HG03565 (cell line): ENCODE measurements around the gene TMCO1.
"Not testable (repeated sequence)": the region's sequence is repeated elsewhere in the genome, so short reads cannot be mapped to it uniquely, and the experiment has no call there.

Experiments
- ATAC-seq: cut with Tn5 transposase; IDR thresholded peaks from one replicate; pipeline ENCODE4 v1.9.1; 2021; ENCODE audit warnings: mild to moderate bottlenecking, moderate library complexity; ENCODE audit not compliant: unreplicated experiment

Gene TMCO1

DNA sequence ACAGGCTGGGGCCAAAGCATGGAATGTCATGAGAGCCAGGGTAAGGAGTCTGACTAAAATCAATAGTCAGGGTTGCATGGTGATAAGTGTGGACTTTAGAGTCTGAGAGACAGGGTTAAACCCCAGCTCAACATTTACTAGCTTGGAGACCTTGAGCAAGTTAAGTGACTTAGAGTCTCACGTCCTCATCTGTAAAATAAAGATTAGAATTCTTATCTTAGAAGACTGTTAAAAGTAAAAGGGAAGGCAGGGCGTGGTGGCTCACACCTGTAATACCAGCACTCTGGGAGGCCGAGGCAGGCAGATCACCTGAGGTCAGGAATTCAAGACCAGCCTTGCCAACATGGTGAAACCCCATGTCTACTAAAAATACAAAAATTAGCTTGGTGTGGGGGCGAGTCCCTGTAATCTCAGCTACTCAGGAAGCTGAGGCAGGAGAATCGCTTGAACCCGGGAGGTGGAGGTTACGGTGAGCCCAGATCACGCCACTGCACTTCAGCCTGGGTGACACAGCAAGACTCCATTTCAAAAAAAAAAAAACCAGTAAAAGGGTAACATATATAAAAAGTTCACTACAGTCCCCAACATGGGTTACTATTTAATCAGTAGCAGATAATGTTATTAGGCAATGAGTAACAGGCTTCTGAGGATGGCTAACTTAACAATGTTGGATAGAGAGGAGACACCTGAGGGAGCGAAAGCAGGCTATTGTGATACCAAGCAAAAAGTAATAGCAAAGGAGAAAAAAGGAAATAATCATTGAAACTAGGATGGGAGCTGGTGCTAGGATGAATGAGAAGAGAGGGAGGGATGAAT is 20.8 kb downstream of the TMCO1 start:
- ATAC-seq: no peak

DNA sequence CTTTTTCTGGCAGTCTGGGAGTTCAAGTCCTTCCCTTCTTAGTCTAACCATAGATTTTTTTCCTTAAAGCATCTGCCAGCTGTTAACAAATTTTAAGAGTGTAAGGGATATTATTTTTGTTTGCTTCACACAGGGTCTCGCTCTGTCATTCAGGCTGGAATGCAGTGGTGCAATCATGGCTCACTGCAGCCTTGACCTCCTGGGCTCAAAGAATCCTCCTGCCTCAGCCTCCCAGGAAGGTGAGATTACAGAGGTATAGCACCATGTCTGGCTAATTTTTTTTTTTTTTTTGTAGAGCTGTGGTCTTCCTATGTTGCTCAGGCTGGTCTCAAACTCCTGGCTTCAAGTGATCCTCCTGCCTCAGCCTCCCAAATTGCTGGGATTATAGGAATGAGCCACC is 23.8 kb downstream of the TMCO1 start:
- ATAC-seq: not testable (repeated sequence)

DNA sequence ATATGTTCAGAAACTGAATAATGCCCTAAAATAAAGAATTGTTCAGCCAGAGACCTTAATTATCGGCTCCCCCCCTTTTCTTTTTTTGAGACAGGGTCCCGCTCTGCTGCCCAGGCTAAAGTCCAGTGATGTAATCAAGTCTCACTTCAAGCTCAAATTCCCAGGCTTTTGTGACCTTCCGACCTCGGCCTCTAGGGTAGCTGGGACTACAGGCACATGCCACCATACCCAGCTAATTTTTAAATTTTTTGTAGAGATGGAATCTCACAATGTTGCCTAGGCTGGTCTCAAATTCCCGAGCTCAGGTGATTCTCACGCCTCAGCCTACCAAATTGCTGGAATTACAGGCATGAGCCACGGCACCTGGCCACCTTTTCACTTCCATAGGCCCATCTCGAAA is 26.5 kb downstream of the TMCO1 start:
- no peak for ATAC-seq

DNA sequence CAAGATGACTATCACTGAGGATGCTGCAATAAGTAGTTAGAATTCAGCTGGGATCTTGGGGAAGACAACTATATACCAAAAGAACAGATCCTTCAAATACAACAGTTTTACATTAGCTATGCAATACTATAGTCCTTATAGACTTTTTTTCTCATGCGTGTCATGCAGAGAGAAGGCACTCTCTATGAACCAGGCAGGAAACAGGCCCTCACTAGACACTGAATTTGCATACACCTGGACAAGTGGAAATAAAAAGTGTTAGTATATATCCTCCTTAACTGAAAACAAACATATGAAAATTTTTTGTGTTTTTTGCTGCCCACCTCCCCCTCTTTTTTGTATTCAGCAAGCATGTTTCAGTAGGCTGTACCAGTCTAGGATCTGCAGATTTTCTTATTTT is 29.9 kb downstream of the TMCO1 start:
- ATAC-seq: peak; percentile 97

DNA sequence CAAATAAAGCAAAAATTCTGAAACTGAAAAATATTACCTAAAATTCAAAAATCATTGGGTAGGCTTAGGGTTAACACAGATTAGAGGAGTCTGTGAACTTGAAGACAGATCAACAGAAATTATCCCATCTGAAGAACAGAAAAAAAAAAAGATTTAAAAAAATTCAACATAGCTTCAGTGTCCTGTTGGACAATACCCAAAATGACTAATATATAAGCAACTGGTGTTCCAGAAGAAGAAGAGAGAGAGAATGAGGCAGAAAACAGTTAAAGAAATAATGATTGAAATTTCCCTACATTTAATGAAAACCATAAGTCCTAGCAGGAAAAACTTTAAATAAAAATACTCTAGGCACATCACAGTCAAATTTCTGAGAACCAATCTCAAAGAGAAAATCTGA is 31.5 kb downstream of the TMCO1 start:
- ATAC-seq: no peak

DNA sequence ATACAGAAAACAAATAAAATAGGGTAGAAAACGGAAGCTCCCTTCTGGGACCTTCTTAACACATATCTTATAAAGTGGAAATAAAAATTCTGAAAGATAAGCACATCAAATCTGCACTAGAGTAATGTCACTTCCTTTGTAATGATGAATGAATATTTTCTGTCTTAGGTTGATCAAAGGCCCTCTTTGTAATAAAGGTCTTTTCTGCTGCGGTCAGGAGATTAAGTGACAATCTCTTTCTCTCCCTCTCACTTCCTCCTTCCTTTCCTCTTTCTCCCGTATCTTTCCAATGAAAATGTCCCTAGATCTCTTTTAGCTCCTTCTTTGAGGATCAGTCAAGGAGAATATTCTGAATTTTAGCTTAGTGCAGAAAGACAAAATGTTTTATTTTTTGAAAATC is 33.8 kb downstream of the TMCO1 start:
- no peak for ATAC-seq

DNA sequence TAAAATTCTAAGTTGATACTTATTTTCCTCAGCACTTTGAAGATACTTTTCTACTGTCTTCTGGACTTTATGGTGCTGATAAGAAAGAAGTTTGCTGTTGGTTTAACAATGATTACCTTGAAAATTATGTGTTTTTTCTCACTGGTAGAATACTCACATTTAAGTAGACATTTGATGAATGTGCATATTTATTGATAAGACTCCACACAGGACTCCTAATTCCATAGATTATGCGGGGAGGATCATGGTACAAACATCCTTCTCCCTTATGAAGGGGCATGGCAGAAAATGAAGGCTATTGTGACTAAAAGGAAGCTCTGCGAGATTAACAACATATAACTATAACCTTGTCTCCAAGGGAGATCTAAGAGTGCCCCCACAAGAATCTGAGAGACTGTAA is 41.8 kb downstream of the TMCO1 start:
- ATAC-seq: no peak

DNA sequence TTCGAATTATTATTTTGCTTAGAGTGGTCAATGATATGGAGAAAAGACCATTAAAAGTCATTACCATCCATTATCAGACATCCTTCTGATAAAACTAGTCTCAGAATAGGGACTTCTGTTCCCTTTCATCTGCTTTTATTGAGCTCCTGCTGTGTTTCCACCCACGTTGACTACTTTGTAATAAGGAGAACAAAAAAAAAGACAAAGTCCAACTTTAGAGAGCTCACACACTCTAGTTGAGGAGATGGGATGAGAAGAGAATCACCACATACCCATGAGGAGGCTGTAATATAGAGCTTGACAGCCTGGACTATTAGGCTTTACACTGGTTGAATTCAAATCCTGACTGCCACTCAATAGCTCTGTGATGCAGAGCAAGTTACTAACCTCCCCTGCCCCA is 42.5 kb downstream of the TMCO1 start:
- ATAC-seq: no peak

DNA sequence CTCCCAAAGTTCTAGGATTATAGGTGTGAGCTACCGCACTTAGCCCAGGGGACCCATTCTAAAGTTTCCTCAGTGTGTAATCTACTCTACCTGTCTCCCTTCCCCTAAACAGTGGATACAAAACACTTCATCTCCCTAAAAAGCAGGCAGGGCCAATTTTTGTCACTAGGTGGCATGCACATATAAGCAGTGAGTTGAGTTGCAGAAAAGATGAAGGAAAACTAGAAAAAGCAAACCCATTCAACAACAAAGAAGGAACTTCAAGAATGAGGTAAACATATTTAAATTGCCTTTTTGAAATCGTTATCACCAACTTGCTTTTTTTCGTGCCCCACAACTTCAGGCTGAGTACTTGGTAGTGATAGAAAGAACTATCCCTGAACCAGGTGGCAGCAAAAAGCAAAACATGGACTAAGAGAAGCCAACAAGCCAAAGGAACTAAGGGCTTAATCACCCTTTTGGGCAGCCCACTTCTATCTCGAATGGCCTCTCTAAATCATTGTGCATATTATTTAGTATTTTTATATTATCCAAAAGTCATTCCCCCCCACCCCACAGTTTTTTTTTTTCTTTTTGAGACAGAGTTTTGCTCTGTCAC is 50.7 kb downstream of the TMCO1 start:
- ATAC-seq: peak; percentile 56

DNA sequence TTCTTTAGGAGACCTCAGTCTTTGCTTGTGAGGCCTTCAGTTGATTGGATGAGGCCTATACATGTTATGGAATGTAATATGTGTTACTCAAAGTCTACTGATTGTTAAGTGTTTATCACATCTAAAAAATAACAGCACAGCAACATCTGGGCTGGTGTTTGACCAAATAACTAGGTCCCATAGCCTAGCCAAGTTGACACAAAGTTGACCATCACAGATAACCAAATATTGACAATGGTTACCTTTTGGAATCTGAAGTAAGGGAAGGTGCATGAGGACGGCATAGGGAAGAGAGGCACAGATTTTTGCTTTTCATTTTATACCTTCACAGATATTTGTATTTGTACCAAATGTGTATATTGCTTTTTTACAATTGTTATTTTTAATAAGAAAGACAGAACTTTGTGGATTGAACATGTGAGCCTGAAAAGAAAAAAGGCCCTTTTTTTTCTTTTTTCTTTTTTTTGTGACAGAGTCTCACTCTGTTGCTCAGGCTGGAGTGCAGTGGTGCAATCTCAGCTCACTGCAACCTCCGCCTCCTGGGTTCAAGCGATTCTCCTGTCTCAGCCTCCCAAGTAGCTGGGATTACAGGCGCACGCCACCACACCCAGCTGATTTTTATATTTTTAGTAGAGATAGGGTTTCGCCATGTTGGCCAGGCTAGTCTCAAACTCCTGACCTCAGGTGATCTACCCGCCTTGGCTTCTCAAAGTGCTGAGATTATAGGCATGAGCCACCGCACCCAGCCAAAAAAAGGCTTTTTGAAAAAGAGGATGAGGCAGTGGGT is 52.2 kb downstream of the TMCO1 start:
- ATAC-seq: not testable (repeated sequence)

DNA sequence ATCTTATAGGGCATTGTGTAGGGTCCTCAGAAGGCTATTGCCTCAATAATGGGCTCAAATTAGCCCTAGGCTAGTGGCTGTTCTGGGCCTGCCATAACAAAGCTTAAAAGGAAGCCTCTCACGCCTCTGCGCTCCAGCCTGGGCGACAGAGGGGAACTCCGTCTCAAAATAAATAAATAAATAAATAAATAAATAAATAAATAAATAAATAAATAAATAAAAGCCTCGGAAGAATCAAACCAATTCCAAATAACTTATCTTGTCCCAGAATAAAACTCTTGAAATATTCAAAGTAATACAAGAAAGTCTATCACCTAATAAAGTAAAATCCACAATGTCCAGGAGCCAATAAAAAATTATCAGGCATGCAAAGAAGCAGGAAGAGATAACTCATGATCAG is 55.9 kb downstream of the TMCO1 start:
- ATAC-seq: no peak

DNA sequence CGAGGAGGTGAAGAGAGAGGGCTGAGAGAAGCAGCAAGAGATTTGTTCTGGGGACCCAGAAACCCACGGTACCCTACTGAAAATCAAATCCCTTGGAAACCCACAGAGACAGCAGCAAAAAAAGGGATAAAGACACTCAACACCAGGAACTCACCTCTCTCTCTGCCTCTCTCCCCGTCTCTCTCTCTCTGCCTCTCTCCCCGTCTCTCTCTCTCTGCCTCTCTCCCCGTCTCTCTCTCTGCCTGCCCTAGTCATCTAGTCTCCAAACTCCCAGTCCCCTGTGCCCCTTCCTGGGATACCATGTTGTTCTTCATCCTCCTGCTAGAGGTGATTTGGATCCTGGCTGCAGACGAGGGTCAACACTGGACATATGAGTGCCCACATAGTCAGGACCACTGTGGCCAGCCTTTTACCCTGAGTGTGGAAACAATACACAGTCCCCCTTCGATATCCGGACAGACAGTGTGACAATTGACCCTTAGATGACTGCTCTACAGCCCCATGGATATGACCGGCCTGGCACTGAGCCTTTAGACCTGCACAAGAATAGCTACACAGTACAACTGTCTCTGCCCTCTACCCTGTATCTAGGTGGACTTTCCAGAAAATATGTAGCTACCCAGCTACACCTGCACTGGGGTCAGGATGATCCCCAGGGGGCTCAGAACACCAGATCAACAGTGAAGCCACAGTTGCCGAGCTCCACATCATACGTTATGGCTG is 60.5 kb downstream of the TMCO1 start:
- ATAC-seq: no peak

DNA sequence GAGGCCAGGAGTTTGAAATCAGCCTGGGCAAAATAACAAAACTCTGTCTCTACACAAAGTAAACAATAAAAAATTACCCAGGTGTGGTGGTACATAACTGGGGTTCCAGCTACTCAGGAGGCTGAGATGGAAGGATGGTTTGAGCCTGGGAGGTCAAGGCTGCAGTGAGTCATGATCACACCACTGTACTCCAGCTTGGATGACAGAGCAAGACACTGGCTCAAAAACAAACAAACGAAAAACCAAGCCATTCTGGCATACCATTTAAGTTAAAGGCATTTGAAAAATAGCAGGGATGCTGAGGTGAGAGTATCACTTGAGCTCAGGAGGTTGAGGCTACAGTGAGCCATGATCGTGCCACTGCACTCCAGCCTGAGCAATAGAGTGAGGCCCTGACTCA is 65.0 kb downstream of the TMCO1 start:
- no peak for ATAC-seq

DNA sequence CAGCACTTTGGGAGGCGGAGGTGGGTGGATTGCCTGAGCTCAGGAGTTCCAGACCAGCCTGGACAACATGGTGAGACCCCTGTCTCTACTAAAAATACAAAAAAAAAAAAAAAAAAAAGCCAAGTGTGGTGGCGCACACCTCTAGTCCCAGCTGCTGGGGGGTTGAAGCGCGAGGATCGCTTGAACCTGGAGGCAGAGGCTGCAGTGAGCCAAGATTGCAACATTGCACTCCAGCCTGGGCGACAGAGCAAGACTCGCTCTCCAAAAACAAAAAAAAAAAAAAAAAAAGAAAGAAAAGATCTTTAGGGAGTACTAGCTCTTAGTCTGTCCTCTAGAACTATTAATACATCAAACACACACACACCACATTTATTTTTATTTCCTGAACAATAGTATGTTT is 66.7 kb downstream of the TMCO1 start:
- not testable (repeated sequence) for ATAC-seq

DNA sequence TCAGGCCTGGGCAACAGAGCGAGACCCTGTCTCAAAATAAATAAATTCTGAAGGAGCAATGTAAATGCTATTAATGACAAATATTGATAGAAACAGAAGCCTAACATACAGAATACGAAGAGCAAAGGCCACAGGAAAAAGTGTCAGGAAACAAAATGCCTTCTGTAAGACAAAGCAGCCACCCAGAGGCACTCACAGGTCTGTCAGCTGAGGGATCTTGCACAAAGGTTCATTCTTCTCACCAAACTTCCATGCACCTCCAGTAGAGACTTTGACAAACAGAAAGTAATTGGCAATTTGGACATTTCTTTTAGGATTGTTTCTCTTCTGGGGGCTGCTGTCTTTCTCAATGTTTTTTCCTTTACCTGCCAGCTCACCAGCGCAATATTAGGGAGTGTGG is 69.1 kb downstream of the TMCO1 start:
- ATAC-seq: no peak

DNA sequence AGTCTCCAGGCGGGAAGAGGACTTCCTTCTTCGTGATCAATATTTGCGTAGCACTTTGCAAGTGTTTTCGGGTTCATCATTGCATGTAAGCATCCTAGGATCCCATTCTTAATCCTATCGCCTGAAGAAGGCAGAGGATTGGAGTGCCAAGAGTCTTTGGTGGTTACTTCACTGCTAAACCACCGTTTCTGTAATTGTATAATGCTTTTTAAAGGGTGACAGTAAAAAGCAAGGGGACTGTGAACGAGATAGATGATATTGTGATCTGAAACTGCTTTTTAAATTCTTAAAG is 70.0 kb downstream of the TMCO1 start:
- no peak for ATAC-seq

DNA sequence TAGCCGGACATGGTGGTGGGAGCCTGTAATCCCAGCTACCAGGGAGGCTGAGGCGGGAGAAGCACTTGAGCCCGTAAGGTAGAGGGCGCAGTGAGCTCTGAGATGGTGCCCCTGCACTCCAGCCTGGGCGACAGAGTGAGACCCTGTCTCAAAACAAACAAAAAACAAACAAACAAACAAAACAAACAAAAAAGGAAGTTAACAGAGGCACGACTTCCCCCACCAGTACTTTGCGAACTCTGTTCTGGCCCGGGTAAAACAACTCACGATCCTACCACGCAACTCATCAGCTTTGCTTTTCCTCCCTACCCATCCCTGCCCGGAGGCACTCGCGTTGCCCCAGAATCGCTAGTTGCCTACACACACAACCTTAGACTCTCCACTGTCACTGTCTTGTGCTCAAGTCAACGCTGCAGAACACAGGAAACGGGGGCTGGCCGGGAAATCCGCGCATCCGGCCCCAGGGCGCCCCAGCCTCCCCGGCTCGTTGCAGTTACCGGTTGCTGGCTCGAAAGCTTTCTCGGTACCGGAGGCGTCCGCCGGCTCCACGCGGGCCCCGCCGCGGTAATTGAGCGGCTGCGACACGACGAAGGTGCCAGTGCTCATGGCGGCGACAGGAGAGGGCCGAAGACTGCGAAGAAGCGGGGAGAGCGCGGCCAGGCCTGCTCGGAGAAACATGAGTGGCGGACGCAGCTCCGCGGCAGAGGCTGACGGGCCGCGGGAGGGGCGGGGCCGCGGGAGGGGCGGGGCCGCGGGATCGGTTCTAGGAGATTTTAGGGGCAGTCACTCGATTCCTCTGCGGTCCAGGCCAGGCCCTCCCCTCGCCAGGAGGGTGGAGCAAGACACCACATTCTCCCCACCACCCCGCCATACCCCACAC is 70.5 kb downstream of the TMCO1 start, which contains the start of gene ALDH9A1:
Gene ALDH9A1 (minus strand): TSS at position 682 of the 880 bp plus-strand sequence. CDS start 4 bp downstream, at position 678.
- ATAC-seq: peak; percentile 80

DNA sequence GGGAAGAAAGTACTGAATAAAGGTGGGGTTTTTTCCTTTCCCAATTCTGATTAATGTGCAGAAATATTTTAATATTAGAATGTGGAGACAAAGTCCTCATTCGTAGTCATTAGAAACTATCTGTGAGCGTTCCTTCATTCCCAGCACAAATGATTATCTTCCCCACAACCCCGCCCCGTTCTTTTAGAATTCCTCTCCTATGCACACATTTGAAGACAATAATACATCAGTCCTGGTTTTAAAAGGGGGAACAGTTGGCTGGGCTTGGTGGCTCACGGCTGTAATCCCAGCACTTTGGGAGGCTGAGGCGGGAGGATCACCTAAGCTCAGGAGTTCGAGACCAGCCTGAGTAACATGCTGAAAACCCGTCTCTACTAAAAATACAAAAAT is 71.2 kb downstream of the TMCO1 start:
- no peak for ATAC-seq

DNA sequence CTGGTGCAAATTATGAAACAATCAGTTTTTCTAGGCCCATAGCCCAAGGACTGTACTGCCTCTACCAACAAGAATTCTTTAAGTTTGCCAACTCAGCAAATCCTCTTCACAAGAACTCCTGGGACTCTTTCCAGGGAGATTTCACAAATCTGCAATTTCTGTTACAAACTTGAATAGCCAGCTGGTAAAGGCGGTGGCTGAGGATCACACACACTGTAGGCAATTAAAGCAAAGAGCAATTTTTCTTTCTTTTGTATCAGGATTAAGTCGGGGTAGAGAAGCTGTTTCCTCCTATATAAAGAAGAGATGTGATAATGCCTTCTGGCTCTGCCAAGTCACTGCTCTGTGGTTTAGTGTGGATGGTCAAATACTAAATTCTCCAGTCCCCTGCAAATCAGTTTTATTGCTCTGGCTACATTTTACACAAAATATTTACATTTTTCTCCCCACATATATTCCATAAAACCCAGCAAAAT is 72.0 kb downstream of the TMCO1 start:
- no peak for ATAC-seq

DNA sequence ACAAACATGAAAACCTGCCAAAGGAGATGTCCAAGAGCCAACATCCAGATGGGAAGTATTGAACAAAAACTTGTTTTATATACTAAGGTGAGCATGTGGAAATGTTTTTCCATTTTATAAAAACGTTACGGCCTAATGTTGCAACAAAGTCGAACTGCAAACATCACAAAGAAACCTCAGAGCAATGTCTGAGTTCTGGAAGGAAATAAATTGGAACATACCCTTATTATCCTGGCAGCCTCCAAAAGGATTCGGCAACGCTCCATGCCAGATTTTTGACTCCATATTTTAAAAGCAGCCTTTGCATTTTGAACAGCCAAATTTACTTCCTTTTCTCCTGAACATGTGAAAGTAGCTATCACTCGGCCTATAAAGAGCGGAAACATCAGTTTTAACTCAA is 73.6 kb downstream of the TMCO1 start:
- no peak for ATAC-seq
